Endometrial microvascular endothelial cells (primary cell): Measurements from ENCODE around the gene C14orf119. TPM values are rescaled to one million over a fixed set of nuclear protein-coding genes. Genes with fewer than 3 reads are reported as not detected.

Experiments
- in situ Hi-C: cut with HindIII; loops from 2 replicates; pipeline ENCODE4 v1.10.0; 2017; ENCODE audit warnings: low sequenced_read_pairs, low pct_unique_long_range_greater_than_20kb; ENCODE audit errors: inconsistent ontology term
- total RNA-seq: library from RNA; depleted of rRNA; stranded (reverse); fragments of >200 nt; gene quantifications from one replicate; pipeline ENCODE4 v1.2.3, GENCODE V29; 2015; ENCODE audit errors: inconsistent ontology term

C14orf119 gene
- total RNA-seq, 1 donor from 2014 or later, result 51.6 TPM

GRCh38 chr14:23136566-23137133, 41.3 kb downstream of the C14orf119 start:
- in situ Hi-C loops, result no loop called here

DNA sequence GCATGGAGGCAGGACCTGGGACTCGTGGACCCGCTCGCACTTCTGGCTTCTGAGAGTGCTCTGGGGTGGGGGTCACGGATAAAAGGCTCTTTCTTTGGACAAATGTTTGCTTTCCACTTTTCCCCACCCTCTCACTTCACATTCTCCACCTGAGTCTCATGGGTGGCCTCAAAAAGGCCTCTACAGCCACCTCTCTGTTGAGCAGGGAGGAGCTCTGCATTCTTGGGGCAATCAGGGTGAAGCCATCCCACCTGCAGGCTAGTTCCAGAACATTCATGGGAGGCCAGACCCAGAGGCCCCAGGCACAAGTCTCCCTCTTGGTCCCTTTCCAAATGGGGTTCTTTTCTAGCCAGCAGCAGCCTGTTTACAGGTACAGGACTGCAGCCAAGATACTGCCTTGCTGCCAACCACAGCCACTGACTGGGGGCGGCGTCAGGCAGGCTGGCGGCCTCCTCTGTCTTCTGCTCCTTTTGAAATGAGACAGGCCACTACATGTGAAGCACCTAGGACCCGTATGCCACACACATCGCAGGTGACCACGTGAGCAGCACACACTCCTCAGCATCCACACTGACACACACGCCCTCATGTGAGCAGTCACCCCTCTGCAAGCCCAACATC, 42.0 kb downstream of the C14orf119 start:
- in situ Hi-C loops, result no loop called here

- in situ Hi-C loops, result no loop called here
Measured at GRCh38 chr14:23137813-23138535, 42.7 kb downstream of the C14orf119 start.

GRCh38 chr14:23139874-23140273, 44.6 kb downstream of the C14orf119 start:
- in situ Hi-C loops, result no loop called here

DNA sequence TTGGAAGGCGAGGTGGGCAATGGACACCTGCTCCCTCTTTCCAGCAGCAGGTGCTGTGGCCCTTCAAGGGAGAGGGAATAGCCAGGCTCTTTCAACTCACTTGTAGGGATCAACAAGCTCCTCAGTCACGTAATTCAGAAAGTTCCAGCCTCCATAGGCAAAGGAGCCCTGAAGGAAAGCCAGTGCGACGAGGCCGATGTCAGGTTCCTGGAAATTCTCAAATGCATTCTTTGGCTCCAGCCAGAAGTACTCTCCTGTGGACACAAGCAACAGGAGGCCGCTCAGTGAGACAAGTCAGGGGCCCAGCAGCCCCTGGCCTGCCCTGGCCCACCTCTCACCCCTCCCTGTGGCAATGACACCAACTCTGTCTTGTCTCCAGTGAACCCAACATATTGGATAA, 45.1 kb downstream of the C14orf119 start:
- in situ Hi-C loops, result no loop called here

GRCh38 chr14:23141706-23142444, 46.6 kb downstream of the C14orf119 start:
- in situ Hi-C loops, result no loop called here

GRCh38 chr14:23142826-23143225, 47.5 kb downstream of the C14orf119 start:
- in situ Hi-C loops, result no loop called here

DNA sequence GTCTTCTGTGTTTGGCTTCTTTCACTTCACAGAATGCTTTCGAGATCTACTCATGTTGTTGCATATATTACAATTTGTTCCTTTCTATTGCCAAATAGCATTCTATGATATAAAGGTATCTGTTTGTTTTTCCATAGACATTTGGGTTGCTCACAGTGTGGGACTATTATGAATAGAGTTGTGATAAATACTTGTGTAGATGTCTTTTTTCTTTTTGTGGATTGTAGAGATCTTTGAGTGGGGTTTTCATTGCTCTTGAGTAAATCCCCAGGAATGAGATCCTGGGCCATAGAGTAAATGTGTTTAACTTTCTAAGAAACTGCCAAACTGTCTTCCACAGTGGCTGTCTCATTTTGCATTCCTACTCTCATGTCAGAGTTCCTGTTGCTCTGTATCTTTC, 48.6 kb downstream of the C14orf119 start:
- in situ Hi-C loops, result no loop called here

DNA sequence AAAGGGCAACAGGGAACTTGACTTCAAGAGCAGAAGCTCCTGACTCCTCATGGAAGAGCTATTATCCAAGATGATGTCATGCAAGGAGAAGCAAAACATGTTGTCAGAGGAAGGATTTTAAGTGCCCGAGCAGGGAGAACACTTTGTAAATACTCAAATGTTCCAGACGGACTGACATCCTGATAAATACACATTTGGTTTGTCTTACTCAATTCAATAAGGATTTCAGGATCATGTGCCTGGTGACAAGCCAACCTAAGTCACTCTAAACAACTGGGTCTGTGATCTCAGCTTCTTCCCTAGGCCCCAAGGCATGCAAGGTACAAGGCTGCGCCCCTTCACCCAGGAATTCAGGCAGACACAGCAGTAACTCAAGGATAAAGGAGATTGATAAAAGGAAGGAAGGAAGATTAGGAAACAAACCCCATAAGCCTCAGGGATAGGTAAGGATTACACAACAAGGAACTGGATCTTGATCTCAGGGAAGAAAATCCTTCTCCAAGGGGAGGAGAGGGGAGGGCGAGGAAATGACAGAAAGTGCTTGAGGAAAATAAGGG, 50.6 kb downstream of the C14orf119 start:
- in situ Hi-C loops, result no loop called here

DNA sequence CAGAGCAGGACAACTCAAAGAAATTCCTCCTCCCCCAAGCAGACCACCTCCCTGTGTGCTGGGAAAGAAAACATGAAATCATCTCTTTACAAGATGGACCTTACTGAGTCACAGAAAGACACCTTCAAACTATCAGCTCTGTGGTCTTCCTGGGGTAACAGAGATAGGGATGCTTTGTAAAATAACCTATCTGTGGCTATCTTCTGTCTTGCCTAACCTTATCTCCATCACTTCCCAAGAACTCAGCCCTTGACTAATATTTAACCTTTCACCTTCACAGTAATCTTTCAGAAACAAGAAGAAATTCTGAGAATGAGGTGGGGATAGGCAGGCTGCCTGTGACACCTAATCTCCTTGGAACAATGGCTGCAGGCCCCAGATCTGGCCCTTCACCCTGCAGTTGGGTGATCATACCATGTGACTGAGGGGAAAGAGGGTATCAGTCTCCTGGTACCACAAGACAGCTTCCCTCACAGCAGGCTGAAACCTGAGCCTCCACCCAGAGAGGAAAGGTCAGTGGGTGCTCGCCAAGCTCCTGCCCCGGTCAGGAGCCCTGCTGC, 51.1 kb downstream of the C14orf119 start:
- in situ Hi-C loops, result no loop called here

DNA sequence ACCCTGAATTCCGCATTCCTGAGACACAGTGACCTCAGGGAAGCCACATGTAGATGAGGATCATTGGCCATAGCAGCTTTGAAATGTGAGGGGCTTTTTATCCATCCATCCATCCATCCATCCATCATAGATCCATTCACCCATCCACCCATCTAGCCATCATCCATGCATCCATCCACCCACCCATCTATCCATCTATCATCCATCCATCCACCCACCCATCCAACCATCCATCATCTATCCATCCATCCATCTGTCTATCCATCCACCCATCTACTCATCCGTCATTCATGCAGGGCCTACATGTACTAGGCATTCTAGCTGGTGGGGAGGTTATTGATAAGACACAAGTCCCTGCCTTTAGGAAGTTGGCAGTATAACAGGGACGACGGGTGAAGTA, 51.7 kb downstream of the C14orf119 start:
- in situ Hi-C loops, result no loop called here

GRCh38 chr14:23147676-23148075, 52.4 kb downstream of the C14orf119 start:
- in situ Hi-C loops, result no loop called here

DNA sequence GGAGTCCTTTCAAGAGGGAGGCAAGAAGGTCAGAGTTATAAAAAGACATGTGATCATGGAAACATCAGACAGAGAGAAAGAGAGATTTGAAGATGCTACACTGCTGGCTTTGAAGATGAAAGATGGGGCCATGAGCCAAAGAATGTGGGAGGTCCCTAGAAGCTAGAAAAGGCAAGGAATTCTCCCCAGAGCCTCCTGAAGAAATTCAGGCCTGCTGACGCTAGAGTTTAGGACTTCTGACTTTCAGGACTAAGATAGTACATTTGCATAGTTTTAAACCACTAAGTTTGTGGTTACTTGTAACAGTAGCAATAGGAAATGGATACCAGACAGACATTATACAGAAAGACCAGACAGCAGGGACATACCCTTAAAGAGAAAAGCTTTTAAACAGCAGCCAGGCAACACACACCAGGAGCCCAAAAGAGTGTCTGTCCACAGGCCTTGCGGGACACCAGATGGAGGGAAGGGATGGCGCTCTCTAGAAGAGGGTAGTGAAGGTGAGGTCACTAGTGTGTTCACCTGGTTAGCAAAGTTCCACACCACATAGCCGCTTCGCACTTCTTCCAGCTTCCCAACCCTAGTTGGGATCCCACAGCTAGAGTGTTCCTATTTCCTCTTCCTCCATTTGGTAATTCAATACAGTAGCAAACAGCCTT, 53.4 kb downstream of the C14orf119 start:
- in situ Hi-C loops, result no loop called here

- in situ Hi-C loops, result no loop called here
Measured at GRCh38 chr14:23149745-23150144, 54.4 kb downstream of the C14orf119 start.

Other genes starting within 250 kb of the C14orf119 start
- 136 TPM for gene LRP10, start 223.8 kb upstream of the C14orf119 start, total RNA-seq
- gene REM2, start 212.3 kb upstream of the C14orf119 start, total RNA-seq, result not detected
- gene RBM23, start 176.4 kb upstream of the C14orf119 start, total RNA-seq, result 112 TPM
- 91.2 TPM for gene PRMT5, start 166.1 kb upstream of the C14orf119 start, total RNA-seq
- gene HAUS4, start 138.4 kb upstream of the C14orf119 start, total RNA-seq, result 72.8 TPM
- 62.3 TPM for gene AJUBA, start 113.0 kb upstream of the C14orf119 start, total RNA-seq
- 7.4 TPM for gene C14orf93, start 85.4 kb upstream of the C14orf119 start, total RNA-seq
- gene PSMB5, start 60.6 kb upstream of the C14orf119 start, total RNA-seq, result 352 TPM
- gene PSMB11, start 53.3 kb upstream of the C14orf119 start, total RNA-seq, result not detected
- gene CDH24, start 38.0 kb upstream of the C14orf119 start, total RNA-seq, result 17.2 TPM
- gene ACIN1, start 369 bp upstream of the C14orf119 start, total RNA-seq, result 75.6 TPM
- gene CIROP, start 9.5 kb downstream of the C14orf119 start, total RNA-seq, result not detected
- gene CEBPE, start 23.8 kb downstream of the C14orf119 start, total RNA-seq, result not detected
- gene SLC7A8, start 88.2 kb downstream of the C14orf119 start, total RNA-seq, result 0.37 TPM
- gene RNF212B, start 142.4 kb downstream of the C14orf119 start, total RNA-seq, result not detected
- 8.3 TPM for gene HOMEZ, start 190.6 kb downstream of the C14orf119 start, total RNA-seq
- gene PPP1R3E, start 207.4 kb downstream of the C14orf119 start, total RNA-seq, result 1.5 TPM
- 13.2 TPM for gene BCL2L2, start 211.3 kb downstream of the C14orf119 start, total RNA-seq
- gene PABPN1, start 226.0 kb downstream of the C14orf119 start, total RNA-seq, result 69.4 TPM